Spinal cord (tissue), 10 donors: ENCODE data around the gene TBC1D8. TPM values are rescaled to one million over a fixed set of nuclear protein-coding genes. Genes with fewer than 3 reads are reported as not detected.

Experiments used
- DNase-seq, 6 donors: peaks; one replicate each; pipeline versions ENCODE4 v3.0.0 to v3.0.0-alpha.2; 2013 to 2015; ENCODE audit warnings: low spot score in 6 of 6, low read depth in 4 of 6
- H3K27ac ChIP-seq: one replicate; pipeline ENCODE4 v1.5.1; 2013; ENCODE audit warnings: low read depth, low read length, control low read depth
- H3K27me3 ChIP-seq: one replicate; pipeline ENCODE4 v1.6.1; 2013; ENCODE audit warnings: low read length; ENCODE audit not compliant: control insufficient read depth, insufficient read depth
- H3K36me3 ChIP-seq: one replicate; pipeline ENCODE4 v1.6.1; 2013; ENCODE audit warnings: low read length; ENCODE audit not compliant: control insufficient read depth, insufficient read depth
- H3K4me1 ChIP-seq: one replicate; pipeline ENCODE4 v1.6.1; 2013; ENCODE audit warnings: low read length; ENCODE audit not compliant: control insufficient read depth, insufficient read depth
- H3K4me3 ChIP-seq: one replicate; pipeline ENCODE4 v1.5.1; 2013; ENCODE audit warnings: low read depth, low read length, control low read depth
- H3K9me3 ChIP-seq: one replicate; pipeline ENCODE4 v1.6.1; 2013; ENCODE audit warnings: low read length; ENCODE audit not compliant: control insufficient read depth, insufficient read depth
- WGBS: methylation state at CpG from one replicate; pipeline ENCODE4 v1.1.5; 2013; ENCODE audit warnings: missing lambda C conversion rate; ENCODE audit not compliant: insufficient coverage; 5-methylcytosine and 5-hydroxymethylcytosine counted together
- polyA plus RNA-seq, 2 donors: library from polyadenylated mRNA; unstranded; fragments of 120-200 nt; gene quantifications; one replicate each; pipeline ENCODE4 v1.2.1, GENCODE V29; 2013; ENCODE audit not compliant: insufficient read length in 2 of 2
- total RNA-seq, 2 donors: library from RNA; depleted of rRNA in 1 of 2; stranded (reverse); fragments of 120-200 nt in 1 of 2; fragments of >200 nt in 1 of 2; gene quantifications; one replicate each; pipeline versions ENCODE4 v1.2.3 to v1.2.4, GENCODE V29; 2013 to 2014
- donor health status: healthy.

TBC1D8 gene
- total and polyA plus RNA-seq, 4 donors: 16.7 to 21.3 (median 18.0) TPM

DNA sequence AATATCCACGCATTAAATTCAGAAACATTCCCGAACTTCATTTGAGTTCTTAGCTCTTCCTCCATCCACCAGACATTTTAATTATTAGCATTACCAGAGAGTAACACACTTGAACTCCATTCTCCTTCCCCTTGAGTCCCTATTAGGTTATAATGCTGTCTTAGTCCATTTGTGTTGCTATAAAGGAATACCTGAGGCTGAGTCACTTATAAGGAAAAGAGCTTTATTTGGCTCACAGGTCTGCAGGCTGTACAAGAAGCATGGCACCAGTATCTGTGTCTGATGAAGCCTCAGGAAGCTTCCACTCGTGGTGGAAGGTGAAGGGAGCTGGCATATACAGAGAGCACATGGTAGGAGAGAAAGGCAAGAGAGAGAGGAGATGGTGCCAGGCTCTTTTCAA, 25.4 kb downstream of the TBC1D8 start:
- Histone ChIP-seq H3K27ac (no peak overlapping the region), H3K36me3 (no peaks in the 10 kb centered on the region), H3K4me1 (no peaks in the 10 kb centered on the region), H3K9me3 (no peaks in the 10 kb centered on the region), H3K27me3 (no peaks in the 10 kb centered on the region), H3K4me3 (no peak overlapping the region)
- DNase-seq: no peak
- WGBS: 100% methylated on average over 1 of the region's 3 CpGs

DNA sequence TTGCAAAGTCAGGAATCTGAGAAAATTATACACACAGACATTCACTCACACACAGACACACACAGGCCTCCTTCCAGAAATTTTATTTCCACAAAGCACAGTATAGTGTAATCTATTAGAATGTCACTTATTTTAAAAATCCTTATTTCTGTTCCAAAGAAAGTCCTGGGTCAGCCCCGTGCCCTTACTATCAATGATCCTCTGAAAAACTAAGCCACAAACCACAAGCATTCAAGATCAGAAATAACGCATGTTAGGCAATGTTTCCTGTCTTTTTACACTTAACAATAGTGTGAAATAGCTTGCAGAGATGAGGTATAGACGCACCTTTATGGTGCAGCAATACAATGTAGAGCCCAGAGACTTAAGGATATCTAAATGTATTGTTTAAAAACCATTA, 25.8 kb downstream of the TBC1D8 start:
- no peaks in the 10 kb centered on the region for H3K4me1 ChIP-seq
- no peaks in the 10 kb centered on the region for H3K36me3 ChIP-seq
- H3K9me3 ChIP-seq: no peaks in the 10 kb centered on the region
- no peak for DNase-seq
- no peak overlapping the region for H3K4me3 ChIP-seq
- WGBS: no CpG with 5 or more reads among the region's 3 CpGs
- no peak overlapping the region for H3K27ac ChIP-seq
- H3K27me3 ChIP-seq: no peaks in the 10 kb centered on the region

DNA sequence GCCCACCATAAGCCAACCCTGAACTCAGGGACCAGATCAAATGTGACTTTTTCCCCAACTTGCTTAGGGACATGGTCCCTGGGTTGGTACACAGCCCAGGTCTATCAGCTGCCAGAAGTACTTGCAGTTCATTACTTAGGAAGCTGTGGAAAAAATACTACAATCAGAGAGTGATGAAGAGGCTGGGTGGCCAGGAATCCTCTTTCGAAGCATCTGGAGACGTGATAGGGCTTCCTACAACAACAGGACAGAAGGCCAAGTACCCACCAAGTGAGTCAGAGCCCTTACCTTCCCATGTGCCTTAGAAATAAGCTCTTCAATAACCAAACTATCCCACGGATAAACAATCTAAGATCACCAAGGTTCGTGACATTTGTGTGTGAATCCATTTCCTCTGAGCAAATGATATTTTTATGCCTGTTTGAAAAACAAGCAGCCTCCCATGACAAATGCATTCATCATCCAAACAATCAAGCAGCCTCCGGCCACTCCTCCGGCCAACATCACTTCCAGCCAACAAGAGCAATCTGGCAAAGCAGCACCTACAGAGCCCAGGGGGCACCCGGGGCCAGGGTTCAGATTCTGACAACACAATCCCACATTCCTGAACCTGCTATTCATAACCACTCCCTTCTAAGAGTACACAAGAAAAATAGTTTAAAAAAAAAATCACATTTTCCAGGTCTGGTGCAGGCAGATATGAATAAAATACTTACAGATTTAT, 26.4 kb downstream of the TBC1D8 start:
- 79% methylated on average over 7 of the region's 7 CpGs for WGBS
- no peaks in the 10 kb centered on the region for H3K9me3 ChIP-seq
- H3K27me3 ChIP-seq: no peaks in the 10 kb centered on the region
- no peaks in the 10 kb centered on the region for H3K36me3 ChIP-seq
- H3K27ac ChIP-seq: no peak overlapping the region
- H3K4me1 ChIP-seq: no peaks in the 10 kb centered on the region
- no peak for DNase-seq
- H3K4me3 ChIP-seq: no peak overlapping the region

DNA sequence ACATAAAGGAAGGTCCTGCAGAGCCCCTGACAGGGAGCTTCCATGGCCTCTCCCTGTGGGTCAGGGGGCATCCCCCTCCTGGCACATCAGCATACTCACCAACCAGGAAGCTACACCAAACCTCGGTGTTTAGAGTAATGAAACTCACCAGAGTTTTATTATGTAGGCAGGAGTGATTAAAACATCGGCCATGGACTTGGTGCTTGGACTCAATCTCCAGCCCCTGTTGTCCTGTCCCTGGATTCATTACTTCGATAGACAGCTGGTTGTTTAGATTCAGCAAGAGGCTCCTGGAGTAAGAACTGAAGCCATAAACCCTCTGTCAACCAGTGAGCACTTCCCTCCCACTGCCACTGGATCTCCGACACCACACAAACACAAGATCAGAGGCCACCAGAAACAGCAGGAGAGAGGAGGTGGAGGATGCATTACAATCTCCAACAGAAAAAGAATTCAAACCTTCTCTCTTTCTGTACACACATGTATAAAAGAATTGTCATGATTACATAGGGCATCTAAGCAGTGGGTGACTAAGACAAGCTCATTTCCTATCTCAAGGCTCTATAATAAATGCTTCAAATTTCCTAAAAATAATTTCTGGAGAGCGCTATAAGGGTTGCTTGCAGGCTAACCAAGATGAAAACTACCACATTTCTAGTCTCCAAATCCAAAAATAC, 27.2 kb downstream of the TBC1D8 start:
- Histone ChIP-seq H3K27ac (no peak overlapping the region), H3K36me3 (no peaks in the 10 kb centered on the region), H3K27me3 (no peaks in the 10 kb centered on the region), H3K4me3 (no peak overlapping the region), H3K4me1 (no peaks in the 10 kb centered on the region), H3K9me3 (no peaks in the 10 kb centered on the region)
- DNase-seq: no peak
- 86% methylated on average over 1 of the region's 5 CpGs for WGBS

DNA sequence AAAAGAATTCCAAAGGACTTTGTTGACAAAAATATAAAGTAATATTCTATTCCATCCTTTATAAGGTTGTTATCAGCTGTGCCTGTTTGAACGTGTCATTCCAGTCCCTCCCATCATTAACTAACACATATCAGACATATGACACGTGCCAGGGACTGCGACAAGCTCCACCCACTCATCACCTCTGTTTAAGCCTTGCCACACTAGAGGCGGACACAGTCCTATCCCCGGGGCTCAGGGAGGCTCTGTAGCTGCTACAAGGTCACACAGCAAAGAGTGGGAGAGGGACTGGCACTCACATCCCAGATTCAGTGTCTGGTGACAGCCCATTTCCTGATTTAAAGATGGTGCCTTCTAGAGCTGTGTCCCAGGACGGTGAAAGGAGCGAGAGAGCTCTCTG, 30.0 kb downstream of the TBC1D8 start:
- Histone ChIP-seq H3K4me1 (no peaks in the 10 kb centered on the region), H3K27ac (no peak overlapping the region), H3K9me3 (no peaks in the 10 kb centered on the region), H3K27me3 (no peaks in the 10 kb centered on the region), H3K36me3 (no peaks in the 10 kb centered on the region), H3K4me3 (no peak overlapping the region)
- WGBS: 90% methylated on average over 6 of the region's 7 CpGs
- DNase-seq: no peak

DNA sequence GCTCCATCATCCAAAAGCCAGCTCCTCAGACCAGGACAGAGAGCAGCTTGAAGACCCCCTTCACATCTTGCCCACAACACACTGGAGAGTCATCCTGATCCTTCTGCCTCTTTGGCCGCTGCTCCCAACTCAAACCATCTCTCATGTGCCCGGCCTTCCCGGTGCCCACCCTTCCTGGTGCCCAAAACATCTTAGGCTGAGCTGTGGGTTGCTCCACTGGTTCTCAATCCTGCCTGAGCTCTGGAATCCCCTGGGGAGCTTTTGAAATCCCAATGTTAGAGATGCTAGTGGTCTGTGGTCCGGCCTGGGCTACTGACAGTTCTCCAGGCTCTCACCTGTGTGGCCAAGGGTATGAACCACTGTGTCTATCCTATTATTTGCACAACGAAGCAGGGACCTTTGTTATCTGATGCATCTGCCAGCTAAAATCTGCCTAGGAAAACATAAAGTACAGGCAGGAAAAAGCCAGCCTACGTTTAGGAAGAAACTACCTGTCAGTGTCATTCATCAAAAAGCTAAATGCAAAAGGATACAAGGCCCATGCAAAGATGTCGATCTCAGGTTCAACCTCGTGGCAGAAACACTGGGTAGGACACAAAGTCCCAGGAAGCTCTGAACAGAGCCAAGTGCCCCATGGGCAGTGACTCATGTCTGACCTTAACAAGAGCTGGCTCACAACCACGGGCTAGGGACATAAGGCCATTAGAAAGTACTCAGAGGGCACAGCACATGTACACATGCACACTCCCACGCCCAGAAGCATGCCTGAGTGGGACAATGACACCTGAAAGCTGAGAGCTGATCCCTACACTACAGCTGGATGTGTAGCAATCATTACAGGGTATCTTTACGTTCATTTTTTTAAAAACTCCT, 30.8 kb downstream of the TBC1D8 start:
- 81% methylated on average over 10 of the region's 11 CpGs for WGBS

GRCh38 chr2:101119431-101119830, 31.8 kb downstream of the TBC1D8 start:
- 75% methylated on average over 2 of the region's 2 CpGs for WGBS
- no peak overlapping the region for H3K27ac ChIP-seq

More for the DNA sequence above, 30.8 kb downstream of the TBC1D8 start:
- DNase-seq: no peak
- H3K4me3 ChIP-seq: no peak overlapping the region
- no peaks in the 10 kb centered on the region for H3K27me3 ChIP-seq
- H3K27ac ChIP-seq: no peak overlapping the region
- no peaks in the 10 kb centered on the region for H3K4me1 ChIP-seq
- H3K9me3 ChIP-seq: no peaks in the 10 kb centered on the region
- H3K36me3 ChIP-seq: no peaks in the 10 kb centered on the region

DNA sequence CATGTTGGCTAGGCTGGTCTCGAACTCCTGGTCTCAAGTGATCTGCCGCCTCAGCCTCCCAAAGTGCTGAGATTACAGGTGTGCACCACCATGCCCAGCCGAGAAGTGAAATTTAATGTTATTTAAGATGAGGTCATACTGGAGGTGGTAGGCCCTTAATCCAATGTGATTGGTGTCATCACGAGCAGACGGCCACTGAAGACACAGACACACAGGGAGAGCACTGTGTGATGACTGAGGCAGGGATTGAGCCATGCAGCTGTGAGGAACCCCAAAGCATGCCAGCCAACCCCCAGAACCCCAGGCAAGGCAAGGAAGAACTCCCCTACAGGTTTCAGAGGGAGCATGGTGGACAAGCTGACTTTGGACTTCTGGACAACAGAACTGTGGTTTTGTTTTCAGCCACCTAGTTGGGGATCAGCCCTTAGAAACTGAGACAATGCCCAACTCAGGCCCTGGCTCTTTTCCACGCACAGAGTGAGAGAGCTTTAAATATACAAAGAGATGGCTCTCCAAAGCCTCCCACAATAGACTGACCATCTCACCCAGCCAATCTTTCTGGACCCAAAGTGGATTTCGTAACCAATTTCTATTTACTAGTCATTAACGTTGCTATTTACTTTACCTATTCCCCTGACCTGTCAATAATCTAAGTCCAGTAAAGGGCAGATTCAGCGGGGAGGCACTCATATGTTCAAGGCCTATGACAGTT, 34.2 kb downstream of the TBC1D8 start:
- Histone ChIP-seq H3K27me3 (no peaks in the 10 kb centered on the region), H3K4me3 (no peak overlapping the region), H3K27ac (no peak overlapping the region), H3K36me3 (no peaks in the 10 kb centered on the region), H3K9me3 (no peaks in the 10 kb centered on the region), H3K4me1 (peaks cover 5% of the 10 kb centered on the region)
- DNase-seq: no peak
- 88% methylated on average over 6 of the region's 9 CpGs for WGBS

More at GRCh38 chr2:101119431-101119830, 31.8 kb downstream of the TBC1D8 start:
- no peak for DNase-seq
- H3K4me1 ChIP-seq: no peaks in the 10 kb centered on the region
- no peaks in the 10 kb centered on the region for H3K27me3 ChIP-seq
- no peak overlapping the region for H3K4me3 ChIP-seq
- no peaks in the 10 kb centered on the region for H3K9me3 ChIP-seq
- no peaks in the 10 kb centered on the region for H3K36me3 ChIP-seq

DNA sequence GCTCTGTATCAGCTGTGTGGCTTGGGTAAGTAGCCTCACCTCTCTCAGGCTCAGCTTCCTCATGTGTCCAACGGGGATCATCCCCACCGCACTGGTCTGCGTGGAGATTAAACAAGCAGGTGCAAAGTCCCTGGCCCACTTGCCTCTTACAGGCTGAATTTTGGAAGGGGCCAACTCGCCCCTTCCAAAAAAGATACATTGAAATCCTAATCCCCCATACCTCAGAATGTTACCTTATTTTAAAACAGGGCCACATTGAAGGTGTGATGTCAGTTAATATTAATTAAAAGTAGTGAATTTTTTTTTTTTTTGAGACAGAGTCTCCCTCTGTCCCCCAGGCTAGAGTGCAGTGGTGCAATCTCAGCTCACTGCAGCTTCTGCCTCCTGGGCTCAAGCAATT, 34.8 kb downstream of the TBC1D8 start:
- Histone ChIP-seq H3K9me3 (no peaks in the 10 kb centered on the region), H3K36me3 (no peaks in the 10 kb centered on the region), H3K27me3 (no peaks in the 10 kb centered on the region), H3K4me3 (no peak overlapping the region), H3K27ac (no peak overlapping the region), H3K4me1 (peaks cover 5% of the 10 kb centered on the region)
- DNase-seq: no peak
- 63% methylated on average over 3 of the region's 4 CpGs for WGBS
